Measurements from ENCODE around the gene RAD9A. TPM values are rescaled to one million over a fixed set of nuclear protein-coding genes. Genes with fewer than 3 reads are reported as not detected.

Gene RAD9A
- total RNA-seq, 1 donor from 2014 or later = 12.1 TPM

- Mint-ChIP-seq H3K4me3 (ENCODE audit: unreplicated experiment) (no peak overlapping the region), H3K9me3 (ENCODE audit: unreplicated experiment) (peaks cover 2% of the 10 kb centered on the region), H3K27ac (ENCODE audit: unreplicated experiment) (peak overlapping the region; percentile 70), H3K4me1 (ENCODE audit: low read depth, unreplicated experiment) (peaks cover 7% of the 10 kb centered on the region), H3K27me3 (ENCODE audit: unreplicated experiment) (peaks cover 19% of the 10 kb centered on the region), H3K36me3 (ENCODE audit: unreplicated experiment) (no peaks in the 10 kb centered on the region)
- DNase-seq = no peak
- TF ChIP-seq CTCF (IDR thresholded peaks at IDR 0.05; ENCODE audit: partially characterized antibody, unreplicated experiment) = no peak
Measured at GRCh38 chr11:67437809-67438157, 46.0 kb downstream of the RAD9A start.

GRCh38 chr11:67438158-67438902, 46.5 kb downstream of the RAD9A start:
- Mint-ChIP-seq H3K4me1 (ENCODE audit: low read depth, unreplicated experiment) (peaks cover 7% of the 10 kb centered on the region), H3K27ac (ENCODE audit: unreplicated experiment) (peak overlapping the region; percentile 70), H3K9me3 (ENCODE audit: unreplicated experiment) (peaks cover 2% of the 10 kb centered on the region), H3K27me3 (ENCODE audit: unreplicated experiment) (peaks cover 19% of the 10 kb centered on the region), H3K36me3 (ENCODE audit: unreplicated experiment) (no peaks in the 10 kb centered on the region), H3K4me3 (ENCODE audit: unreplicated experiment) (no peak overlapping the region)
- no peak for TF ChIP-seq CTCF (IDR thresholded peaks at IDR 0.05; ENCODE audit: partially characterized antibody, unreplicated experiment)
- peak; percentile 49 for DNase-seq

GRCh38 chr11:67439321-67440228, 47.8 kb downstream of the RAD9A start:
- H3K4me3 Mint-ChIP-seq (ENCODE audit: unreplicated experiment) = no peak overlapping the region
- peaks cover 7% of the 10 kb centered on the region for H3K4me1 Mint-ChIP-seq (ENCODE audit: low read depth, unreplicated experiment)
- H3K27ac Mint-ChIP-seq (ENCODE audit: unreplicated experiment) = peak overlapping the region; percentile 73
- peaks cover 20% of the 10 kb centered on the region for H3K27me3 Mint-ChIP-seq (ENCODE audit: unreplicated experiment)
- H3K9me3 Mint-ChIP-seq (ENCODE audit: unreplicated experiment) = peaks cover 3% of the 10 kb centered on the region
- DNase-seq = no peak
- TF ChIP-seq CTCF (IDR thresholded peaks at IDR 0.05; ENCODE audit: partially characterized antibody, unreplicated experiment) = no peak
- H3K36me3 Mint-ChIP-seq (ENCODE audit: unreplicated experiment) = no peaks in the 10 kb centered on the region

GRCh38 chr11:67440229-67441097, 48.7 kb downstream of the RAD9A start:
- Mint-ChIP-seq H3K36me3 (ENCODE audit: unreplicated experiment) (no peaks in the 10 kb centered on the region), H3K4me3 (ENCODE audit: unreplicated experiment) (no peak overlapping the region), H3K4me1 (ENCODE audit: low read depth, unreplicated experiment) (peaks cover 7% of the 10 kb centered on the region), H3K9me3 (ENCODE audit: unreplicated experiment) (peaks cover 3% of the 10 kb centered on the region), H3K27ac (ENCODE audit: unreplicated experiment) (no peak overlapping the region), H3K27me3 (ENCODE audit: unreplicated experiment) (peaks cover 18% of the 10 kb centered on the region)
- no peak for DNase-seq
- no peak for TF ChIP-seq CTCF (IDR thresholded peaks at IDR 0.05; ENCODE audit: partially characterized antibody, unreplicated experiment)

Measured in glutamatergic neuron (in vitro differentiated cells).